HG03342 (cell line): ENCODE data around the gene ROR2.
"Not testable (repeated sequence)": the region's sequence is repeated elsewhere in the genome, so short reads cannot be mapped to it uniquely, and the experiment has no call there.

Experiments used
- ATAC-seq: cut with Tn5 transposase; IDR thresholded peaks from one replicate; pipeline ENCODE4 v1.9.1; 2021; ENCODE audit warnings: mild to moderate bottlenecking, moderate library complexity; ENCODE audit not compliant: unreplicated experiment

Gene ROR2

GRCh38 chr9:91949946-91950664 lies at the start of gene ROR2:
ROR2 (minus strand) TSS chr9:91950228.
- no peak for ATAC-seq

DNA sequence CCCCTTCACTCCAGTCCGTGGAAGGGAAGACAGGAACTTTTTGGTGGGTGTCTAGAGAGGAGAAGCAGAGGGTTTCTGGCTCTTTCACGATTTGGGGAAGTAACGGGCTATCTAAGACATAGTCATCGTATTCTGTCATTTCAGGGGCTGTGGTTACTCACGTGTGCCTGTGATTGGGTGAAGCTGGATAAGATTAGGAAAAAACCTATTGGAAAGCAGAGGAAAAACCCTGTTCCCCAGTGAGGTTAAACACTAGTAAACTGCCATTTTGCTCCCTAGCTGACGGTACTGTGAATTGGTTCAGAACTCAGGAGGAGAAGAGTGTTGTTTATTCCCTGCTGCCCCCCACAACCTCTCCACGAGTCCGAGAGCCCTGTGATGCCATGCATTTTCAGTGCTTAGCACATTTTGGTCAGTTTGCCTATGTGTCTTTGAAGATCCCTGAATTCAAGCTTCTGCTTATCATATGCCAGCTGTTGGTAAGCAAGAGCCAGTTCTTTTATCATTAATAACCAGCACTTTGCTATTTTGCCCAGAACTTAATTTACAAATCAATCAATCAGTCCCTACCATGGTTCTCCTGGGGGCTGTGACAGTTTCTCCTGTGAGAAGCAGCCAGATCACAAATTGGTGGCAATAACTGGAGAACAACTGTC lies 45.1 kb upstream of the ROR2 start:
- ATAC-seq, result no peak

- ATAC-seq, result no peak
These were observed 44.4 kb upstream of the ROR2 start for GRCh38 chr9:91994422-91994821.

- no peak for ATAC-seq
These were observed 42.5 kb upstream of the ROR2 start for GRCh38 chr9:91992461-91993041.

DNA sequence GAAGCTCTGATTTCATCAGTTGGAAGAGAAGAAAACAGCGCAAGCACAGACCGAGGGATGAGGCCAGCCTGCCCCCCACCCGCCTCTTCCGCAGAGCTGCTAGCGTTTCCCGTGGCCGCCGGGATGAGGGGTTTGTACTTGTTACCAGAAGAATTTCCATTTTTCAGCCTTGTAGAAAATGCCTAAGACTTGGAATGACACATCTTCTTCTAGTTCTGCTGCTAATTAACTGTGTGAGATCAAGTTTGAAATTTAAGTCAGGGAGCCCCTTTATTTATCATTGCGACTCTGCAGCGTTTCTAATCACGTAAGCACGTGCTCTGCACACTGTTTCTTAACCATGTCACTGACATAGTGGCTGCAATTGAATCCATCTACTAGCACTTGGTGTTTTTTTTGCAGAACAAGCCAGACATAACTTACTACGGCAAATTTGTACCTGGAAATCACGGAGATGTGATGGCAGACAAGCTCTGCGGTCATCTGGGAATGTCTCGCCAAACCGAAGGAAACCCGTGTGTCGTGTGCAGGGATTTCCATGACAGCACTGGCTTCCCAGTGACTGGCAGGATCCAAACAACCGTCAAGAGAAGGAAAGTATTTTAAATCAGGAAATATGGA lies 41.8 kb upstream of the ROR2 start:
- no peak for ATAC-seq

DNA sequence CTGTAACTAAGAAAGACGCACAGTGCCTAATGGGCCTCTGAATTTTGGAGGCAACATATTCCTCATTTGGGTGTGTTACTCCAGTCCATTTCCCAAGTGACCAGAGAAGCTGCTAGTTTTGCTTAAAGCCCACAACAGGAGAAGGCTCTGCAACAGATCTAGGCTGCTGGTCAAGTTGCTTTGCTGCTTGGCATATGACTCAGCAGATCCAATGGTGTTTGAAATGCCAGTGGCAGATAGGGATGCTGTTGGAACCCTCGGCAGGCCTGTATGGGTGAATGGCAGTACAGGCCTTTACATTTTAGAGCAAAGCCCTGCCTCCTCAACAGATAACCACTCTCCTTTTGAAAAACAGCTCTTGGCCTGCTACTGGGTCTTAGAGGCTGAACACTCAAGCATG lies 36.2 kb upstream of the ROR2 start:
- ATAC-seq, result no peak

GRCh38 chr9:91985692-91986091 lies 35.7 kb upstream of the ROR2 start:
- ATAC-seq, result no peak

DNA sequence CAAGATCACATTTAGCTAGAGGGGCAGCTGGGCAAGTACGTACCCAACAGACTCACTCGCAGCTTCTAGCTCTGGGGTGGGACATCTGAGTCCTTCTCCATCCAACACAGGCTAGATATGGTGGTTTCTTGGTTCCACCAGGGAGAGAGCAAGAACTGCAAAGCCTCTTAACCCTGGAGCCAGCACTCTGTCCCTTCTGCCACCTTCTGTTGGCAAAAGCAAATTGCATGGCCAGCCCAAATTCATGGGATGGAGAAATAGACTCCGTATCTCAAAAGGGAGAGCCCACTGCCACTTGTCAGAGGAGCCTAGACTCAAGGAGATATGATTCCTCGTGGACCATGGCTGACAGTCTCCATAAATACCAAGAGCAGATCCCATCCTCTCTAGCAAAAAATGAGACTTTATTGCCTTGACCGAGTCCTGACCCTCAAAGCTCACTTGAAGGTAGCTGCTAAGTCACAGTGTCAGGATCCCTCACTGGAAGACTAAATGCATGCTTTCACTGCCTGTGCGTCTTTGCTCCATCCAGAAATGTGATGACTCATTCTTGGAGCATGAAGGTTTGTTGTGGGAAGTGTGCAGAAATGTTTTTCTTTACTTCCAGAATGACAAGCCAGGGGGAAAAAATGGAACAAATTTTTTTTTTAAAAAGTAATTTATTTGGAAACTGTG lies 28.8 kb upstream of the ROR2 start:
- ATAC-seq, result no peak

DNA sequence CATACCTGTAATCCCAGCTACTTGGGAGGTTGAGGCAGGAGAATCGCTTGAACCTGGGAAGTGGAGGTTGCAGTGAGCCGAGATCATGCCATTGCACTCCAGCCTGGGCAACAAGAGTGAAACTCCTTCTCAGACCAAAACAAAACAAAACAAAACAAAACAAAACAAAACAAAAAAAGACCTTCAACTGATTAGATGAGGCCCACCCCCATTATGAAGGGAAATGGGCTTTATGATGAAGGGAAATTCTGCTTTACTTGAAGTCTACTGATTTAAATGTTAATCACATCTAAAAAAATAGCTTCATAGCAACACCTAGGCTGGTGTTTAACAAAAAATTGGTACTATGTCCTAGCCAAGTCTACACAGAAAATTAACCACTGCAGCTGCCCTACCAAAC lies 25.2 kb upstream of the ROR2 start:
- ATAC-seq, result not testable (repeated sequence)

- ATAC-seq, result no peak
These were observed 22.7 kb upstream of the ROR2 start for GRCh38 chr9:91972711-91973110.

DNA sequence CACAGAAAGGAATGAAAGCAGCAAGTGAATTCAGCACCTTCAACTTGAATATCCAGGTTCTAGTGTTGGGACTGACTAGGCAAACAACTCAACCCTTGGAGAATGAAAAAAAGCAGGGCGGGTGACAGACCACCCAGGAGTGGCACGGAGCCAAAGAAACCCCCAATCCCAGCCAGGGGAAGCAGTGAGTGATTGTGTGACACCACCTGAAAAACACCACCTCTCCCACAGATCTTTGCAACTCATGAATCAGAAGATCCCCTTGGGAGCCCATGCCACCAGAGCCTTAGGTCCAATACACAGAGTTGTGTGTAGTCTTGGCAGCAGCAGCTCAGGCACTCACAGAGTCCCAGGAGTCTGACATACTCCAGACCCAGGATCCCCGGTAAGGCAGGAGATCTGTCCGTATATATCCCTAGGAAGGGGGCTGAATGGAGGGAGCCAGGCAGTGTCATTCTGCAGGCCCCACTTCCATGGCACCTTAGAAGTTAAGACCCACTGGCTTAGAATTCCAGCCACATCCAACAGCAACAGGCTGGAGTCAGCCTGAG lies 22.1 kb upstream of the ROR2 start:
- no peak for ATAC-seq

DNA sequence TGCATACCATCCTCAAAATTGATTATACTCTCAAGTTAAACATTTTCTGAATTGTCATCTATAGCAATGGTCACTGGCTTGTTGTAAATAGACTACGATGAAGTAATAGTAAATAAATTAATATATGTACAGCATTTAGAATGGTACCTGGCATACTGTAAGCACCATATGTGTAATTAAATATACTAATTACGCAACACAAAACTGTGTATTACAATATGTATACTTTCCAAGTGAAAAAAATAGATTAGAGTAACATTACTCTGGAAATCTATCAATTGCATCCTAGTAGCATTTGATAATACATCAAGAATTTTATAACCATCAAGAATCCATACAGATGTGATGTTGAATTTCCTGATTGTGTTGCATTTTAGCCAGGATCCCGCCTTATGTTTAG lies 17.2 kb upstream of the ROR2 start:
- ATAC-seq, result no peak

DNA sequence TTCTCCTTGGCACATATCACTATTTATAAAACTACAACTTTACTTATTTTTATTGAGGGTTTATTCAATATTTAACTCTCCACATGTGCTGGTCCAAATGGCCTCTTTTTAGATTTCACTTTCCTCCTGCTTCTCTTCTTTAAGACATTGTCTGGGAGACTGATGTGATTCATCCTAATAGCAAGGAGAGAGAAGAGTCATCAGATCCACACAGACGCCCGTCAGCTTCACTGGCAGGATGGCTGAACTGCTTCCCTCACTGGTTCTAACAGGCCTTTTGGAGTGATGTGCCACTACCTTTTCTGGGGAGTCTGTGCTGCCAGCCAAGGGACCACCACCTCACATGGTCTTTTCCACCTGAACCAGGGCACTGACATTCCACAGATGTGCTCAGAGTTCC lies 16.5 kb upstream of the ROR2 start:
- no peak for ATAC-seq

DNA sequence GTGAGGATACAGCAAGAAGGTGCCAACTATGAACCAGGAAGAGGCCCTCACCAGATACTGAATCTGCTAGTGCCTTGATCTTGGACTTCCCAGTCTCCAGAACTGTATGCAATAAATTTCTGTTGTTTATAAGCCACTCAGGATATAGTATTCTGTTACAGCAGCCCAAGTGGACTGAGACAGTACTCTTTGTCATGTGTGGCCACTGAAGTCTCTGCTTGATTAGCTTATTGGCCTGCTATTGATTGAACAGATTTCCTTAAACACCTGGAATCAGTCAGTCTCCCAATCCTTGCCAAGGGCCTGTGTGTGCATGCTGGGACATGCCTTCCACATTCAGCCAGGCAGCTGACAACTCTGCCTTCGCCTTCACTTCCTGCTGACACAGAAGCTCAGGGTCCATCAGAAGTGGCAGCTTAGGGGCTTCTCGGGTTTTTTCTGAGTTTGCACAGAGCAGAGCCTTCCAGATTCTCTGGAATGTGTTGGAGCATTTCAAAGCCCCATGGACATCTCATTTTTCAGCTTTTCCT lies 13.7 kb upstream of the ROR2 start:
- ATAC-seq, result no peak

GRCh38 chr9:91960367-91960766 lies 10.3 kb upstream of the ROR2 start:
- no peak for ATAC-seq

GRCh38 chr9:91958174-91958573 lies 8.1 kb upstream of the ROR2 start:
- ATAC-seq, result no peak

DNA sequence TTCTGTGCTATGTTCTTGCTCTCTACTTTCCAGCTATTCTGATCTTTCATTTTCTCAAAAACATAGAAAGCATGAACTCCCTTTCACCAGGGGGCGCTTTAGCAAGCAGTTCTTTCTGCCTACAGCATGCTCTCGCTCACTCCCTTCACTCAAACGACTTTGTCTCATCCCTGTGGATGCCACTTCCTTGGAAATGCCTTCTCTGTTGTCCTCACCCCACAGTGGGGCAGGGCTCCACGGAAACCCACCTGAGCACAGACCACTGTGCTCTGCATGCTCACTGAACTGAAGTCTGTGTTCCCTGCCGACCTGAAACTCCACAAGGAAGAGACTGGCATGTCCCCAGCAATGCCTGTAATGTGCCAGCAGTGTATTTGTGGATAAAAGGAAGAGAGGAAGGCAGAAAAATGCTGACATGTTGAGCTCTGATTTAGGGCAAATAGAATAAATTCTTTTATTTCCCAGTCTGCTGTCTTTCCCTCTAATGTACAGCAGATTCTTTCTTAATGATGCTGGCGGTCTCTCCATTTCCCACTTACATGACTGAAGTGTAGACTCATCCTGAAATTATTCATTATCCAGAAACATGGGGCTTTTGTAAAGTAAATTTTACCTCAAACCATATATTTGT lies 4.9 kb upstream of the ROR2 start:
- no peak for ATAC-seq

DNA sequence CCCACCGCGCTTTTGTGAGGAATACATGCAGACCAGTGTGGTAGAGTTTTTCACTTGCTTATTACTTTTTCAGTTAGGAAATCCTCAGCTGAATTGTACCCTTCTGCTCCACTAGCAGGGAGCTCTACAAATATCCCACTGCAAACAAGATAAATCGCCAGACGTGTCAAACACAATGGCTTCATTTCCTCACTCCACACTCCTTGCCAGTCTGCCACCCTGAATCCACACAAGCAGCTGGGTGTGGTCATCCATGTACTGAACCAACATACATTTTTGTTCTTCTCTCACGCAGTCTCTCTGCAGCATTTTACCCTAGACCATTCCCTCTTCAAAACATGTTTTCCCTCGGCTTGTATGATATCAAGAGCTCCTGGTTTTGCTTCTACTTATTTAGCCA lies 3.7 kb upstream of the ROR2 start:
- ATAC-seq, result no peak

DNA sequence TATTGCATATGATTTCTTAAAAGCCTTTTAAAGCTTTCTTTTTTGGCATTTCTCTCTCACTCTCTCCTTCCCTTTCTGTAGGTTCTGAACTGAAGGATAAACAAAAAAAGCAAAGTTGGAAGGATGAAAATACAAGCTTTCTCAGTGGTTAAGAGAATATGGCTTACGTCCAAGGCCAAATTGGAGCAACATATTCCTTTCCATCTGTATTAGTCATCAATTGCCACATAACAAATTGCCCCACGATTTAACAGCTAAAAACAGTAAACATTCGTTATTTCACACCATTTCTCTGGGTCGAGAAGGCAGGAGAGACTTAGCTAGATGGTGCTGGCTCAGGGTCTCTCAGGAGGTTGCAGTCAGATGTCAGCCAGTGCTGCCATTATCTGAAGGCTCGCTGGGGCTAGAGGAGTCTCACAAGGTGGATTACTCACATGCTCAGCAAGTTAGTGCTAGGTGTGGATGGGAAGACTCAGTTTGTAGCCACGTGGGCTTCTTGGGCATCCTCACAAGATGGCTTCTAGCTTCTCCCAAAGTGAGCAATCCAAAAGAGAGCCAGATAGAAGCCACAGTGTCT lies 2.0 kb upstream of the ROR2 start:
- ATAC-seq, result no peak

GRCh38 chr9:91949392-91949945 lies 559 bp downstream of the ROR2 start:
- no peak for ATAC-seq
